Measurements from ENCODE around the gene TEKT1.
"Not testable (repeated sequence)": the region's sequence is repeated elsewhere in the genome, so short reads cannot be mapped to it uniquely, and the experiment has no call there.

The TEKT1 gene

GRCh38 chr17:6812295-6812694 is 19.2 kb downstream of the TEKT1 start:
- no peak for DNase-seq

- no peak for DNase-seq
Observed at GRCh38 chr17:6811510-6811909, 20.0 kb downstream of the TEKT1 start.

- DNase-seq, result no peak
Observed at GRCh38 chr17:6800422-6801027, 31.0 kb downstream of the TEKT1 start.

GRCh38 chr17:6799738-6800137 is 31.8 kb downstream of the TEKT1 start:
- DNase-seq, result no peak

GRCh38 chr17:6797718-6798351 is 33.7 kb downstream of the TEKT1 start:
- no peak for DNase-seq

GRCh38 chr17:6796887-6797490 is 34.5 kb downstream of the TEKT1 start:
- no peak for DNase-seq

- no peak for DNase-seq
Observed at GRCh38 chr17:6796017-6796886, 35.3 kb downstream of the TEKT1 start.

- no peak for DNase-seq
Observed at GRCh38 chr17:6793748-6794493, 37.6 kb downstream of the TEKT1 start.

GRCh38 chr17:6789146-6789545 is 42.4 kb downstream of the TEKT1 start:
- DNase-seq, result no peak

- no peak for DNase-seq
Observed at GRCh38 chr17:6787081-6787693, 44.3 kb downstream of the TEKT1 start.

GRCh38 chr17:6786618-6787017 is 44.9 kb downstream of the TEKT1 start:
- no peak for DNase-seq

GRCh38 chr17:6782244-6782643 is 49.3 kb downstream of the TEKT1 start:
- no peak for DNase-seq

GRCh38 chr17:6780886-6781285 is 50.6 kb downstream of the TEKT1 start:
- peak; percentile 27 for DNase-seq

- no peak for DNase-seq
Observed at GRCh38 chr17:6780001-6780400, 51.5 kb downstream of the TEKT1 start.

- no peak for DNase-seq
Observed at GRCh38 chr17:6779411-6779810, 52.1 kb downstream of the TEKT1 start.

- no peak for DNase-seq
Observed at GRCh38 chr17:6775871-6776405, 55.6 kb downstream of the TEKT1 start, which contains the start of gene FBXO39. Gene FBXO39 (plus strand): TSS chr17:6776215. CDS start chr17:6779869, 3,654 bp downstream.

GRCh38 chr17:6774906-6775305 is 56.6 kb downstream of the TEKT1 start:
- not testable (repeated sequence) for DNase-seq

GRCh38 chr17:6772016-6772415 is 59.5 kb downstream of the TEKT1 start:
- no peak for DNase-seq

- no peak for DNase-seq
Observed at GRCh38 chr17:6768447-6768846, 63.1 kb downstream of the TEKT1 start.

- no peak for DNase-seq
Observed at GRCh38 chr17:6761779-6762178, 69.8 kb downstream of the TEKT1 start.

- DNase-seq, result no peak
Observed at GRCh38 chr17:6757747-6758146, 73.8 kb downstream of the TEKT1 start.

Measured in GF-D8 (cell line).